GM21619 (cell line): ENCODE results near the gene DYNLRB2.

Experiments used
- ATAC-seq: cut with Tn5 transposase; IDR thresholded peaks from one replicate; pipeline ENCODE4 v1.9.1; 2021; ENCODE audit not compliant: unreplicated experiment

DYNLRB2 gene

DNA sequence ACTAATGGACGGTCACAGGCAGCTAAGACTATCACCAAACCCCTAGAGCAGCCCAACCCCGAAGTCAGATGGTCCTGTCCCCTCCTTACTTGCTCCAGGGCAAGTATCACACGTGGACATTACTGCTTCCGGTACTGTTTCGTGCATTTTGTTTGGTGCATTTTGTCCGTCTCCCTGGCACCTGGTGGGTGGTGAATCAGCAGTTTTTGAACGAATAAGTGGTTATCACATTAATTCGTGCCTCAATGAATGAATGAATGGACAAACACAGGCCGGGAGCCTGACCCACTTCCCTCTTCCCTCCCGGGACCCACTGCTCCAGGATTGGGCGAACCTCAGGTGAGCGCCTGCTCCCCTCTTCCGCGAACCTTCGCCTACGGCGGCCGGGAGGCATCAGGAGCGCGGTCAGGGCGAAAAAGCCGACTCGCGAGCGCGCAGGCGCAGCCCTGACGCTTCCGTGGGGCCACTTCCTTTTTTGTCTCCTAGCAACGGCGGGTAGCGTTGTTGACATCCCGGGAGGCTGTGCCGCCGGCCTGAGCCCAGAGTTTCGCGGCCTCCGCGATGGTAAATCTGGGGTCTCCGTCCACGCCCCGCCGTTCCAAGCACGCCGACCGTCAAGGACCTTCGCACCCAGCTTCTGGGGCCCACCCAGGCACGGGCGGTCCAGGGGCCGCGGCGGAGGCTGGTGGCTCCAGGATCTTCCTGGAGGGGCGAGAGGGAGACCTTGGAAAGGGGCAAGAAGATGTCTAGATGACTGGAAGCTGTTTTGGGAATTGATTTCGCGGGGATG, at the start of gene DYNLRB2:
TSS of gene DYNLRB2 (plus strand) at position 478 of the 790 bp plus-strand sequence. CDS start at position 562, 84 bp downstream.
- ATAC-seq = peak; percentile 94

- ATAC-seq = no peak
Observed at GRCh38 chr16:80500116-80500859, 40.5 kb upstream of the DYNLRB2 start.

- no peak for ATAC-seq
Observed at GRCh38 chr16:80500961-80501525, 39.8 kb upstream of the DYNLRB2 start.

GRCh38 chr16:80503107-80503506, 37.7 kb upstream of the DYNLRB2 start:
- ATAC-seq = no peak

DNA sequence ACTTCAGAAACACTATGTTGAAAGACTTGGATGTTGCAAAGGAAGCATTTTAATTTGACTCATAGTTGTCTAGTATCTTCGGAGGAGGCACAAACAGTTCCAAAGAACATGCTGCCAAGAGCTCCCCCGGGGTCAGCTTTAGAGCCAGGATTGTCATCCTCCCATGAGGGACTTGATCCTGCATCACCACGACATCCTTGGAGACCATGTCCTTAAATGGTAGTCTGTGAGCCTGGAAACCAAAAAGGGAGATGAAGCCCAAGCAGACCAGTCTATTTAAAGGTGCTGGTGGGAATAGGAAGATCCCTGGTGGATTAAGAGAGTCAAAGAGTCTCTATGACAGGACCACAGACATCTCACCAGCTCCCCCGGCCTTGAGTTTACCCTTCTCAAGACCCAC, 33.3 kb upstream of the DYNLRB2 start:
- no peak for ATAC-seq

- no peak for ATAC-seq
Observed at GRCh38 chr16:80509872-80510271, 30.9 kb upstream of the DYNLRB2 start.

DNA sequence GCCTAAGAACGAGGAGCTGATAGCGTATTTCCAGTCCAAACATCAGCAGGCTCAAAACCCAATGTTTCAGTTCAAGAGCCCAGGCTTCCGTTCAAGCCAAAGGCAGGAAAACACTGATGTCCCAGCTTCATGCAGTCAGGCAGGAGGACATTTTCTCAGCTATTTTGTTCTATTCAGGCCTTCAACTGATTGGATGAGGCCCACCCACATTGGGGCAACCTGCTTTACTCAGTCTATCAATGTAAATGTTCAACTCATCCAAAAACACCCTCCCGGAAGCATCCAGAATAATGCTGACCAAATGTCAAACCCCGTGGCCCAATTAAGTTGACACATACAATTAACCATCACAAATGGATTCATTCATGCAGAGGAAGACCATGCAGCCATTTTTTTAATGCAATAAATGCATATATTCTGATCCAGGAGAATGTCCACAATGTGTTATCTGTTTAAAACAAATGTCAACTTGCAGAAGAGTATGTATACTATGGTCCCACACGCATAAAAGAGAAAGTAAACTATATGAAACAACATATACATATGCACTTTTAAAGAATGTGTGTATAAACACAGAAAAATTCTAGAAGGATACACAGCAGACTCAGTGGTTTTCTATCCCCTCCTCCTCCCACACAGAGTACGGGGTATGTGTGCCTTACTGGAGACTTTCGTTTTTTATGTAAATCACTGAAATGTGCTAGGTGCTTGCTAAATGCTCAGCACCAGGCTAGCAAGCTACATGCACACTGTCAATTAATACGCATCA, 28.8 kb upstream of the DYNLRB2 start:
- no peak for ATAC-seq

- no peak for ATAC-seq
Observed at GRCh38 chr16:80512593-80512853, 28.3 kb upstream of the DYNLRB2 start.

DNA sequence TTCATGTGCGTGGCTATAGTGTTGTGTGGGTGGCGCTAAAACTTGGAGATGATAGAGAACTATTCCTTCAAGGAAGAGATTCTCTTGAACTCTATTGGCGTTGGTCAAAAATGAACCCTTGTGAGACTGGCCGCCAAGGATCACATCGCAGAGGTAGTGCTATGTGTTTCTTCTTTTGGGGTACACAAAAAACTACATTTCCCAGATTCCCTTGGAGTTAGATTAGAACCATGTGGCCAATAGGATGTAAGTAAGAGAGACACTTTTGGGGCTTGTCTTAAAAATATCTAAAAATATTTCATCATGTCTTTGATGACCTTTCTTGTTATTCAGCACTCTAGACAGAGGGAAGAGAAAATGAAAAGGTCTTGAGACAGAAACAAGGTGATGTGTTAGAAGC, 25.4 kb upstream of the DYNLRB2 start:
- no peak for ATAC-seq

DNA sequence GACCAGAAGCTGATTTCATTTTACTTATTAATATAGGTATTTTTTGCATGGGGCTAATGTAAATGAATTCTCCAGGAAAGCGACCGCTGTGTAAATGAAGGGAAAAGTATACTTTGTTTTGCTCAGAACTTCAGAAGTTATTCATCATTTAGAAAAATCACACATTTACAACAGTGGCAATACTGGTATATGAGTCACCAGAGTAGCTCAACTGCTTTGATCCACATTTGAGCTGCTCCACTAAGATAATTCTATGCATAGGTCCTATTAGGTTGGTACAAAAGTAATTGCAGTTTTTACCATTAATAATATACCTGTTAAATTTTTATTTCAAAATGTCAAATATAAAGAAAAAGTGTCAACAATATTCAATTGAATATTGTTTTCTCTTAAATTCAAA, 22.9 kb upstream of the DYNLRB2 start:
- ATAC-seq = no peak

- peak; percentile 53 for ATAC-seq
Observed at GRCh38 chr16:80518436-80518835, 22.4 kb upstream of the DYNLRB2 start.

DNA sequence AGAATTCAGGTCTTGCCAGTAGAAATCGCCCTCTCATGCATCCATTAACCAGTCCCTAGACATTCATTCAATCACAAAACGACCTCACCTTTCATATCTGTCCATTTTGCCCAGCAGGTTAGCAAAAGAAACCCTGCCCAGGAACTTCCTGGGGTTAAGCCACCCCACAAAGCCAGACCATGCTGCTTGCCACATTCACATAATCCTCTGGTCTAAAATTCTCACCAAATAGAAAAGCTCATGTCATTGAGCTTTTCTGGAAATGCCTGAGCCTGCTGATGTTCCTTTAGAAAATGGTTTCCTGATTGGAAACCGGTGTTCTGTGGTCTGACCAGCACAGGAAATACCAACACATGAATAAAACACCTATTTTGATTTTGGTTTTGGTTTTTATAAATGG, 21.6 kb upstream of the DYNLRB2 start:
- no peak for ATAC-seq

DNA sequence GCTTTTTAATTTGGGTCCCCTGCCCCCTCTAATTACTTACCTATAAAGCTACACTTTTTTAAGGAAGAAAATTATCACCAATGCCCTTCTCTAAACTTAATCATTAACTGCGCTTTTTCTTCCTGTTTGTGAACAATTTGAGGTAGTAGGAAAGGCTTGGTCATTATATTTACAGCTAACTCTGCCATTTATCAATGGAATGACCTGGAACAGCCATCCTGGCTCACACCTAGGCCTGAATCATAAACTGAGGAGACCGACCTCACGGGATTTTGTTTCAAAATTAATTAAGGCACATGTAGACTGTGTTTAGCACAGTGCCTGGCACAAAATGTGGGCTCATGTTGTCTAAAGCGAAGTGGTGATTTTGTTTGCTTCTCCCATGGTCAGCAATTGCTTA, 15.4 kb upstream of the DYNLRB2 start:
- ATAC-seq = no peak

- ATAC-seq = peak; percentile 75
Observed at GRCh38 chr16:80526418-80527061, 14.3 kb upstream of the DYNLRB2 start.

GRCh38 chr16:80527297-80527696, 13.5 kb upstream of the DYNLRB2 start:
- peak; percentile 60 for ATAC-seq

DNA sequence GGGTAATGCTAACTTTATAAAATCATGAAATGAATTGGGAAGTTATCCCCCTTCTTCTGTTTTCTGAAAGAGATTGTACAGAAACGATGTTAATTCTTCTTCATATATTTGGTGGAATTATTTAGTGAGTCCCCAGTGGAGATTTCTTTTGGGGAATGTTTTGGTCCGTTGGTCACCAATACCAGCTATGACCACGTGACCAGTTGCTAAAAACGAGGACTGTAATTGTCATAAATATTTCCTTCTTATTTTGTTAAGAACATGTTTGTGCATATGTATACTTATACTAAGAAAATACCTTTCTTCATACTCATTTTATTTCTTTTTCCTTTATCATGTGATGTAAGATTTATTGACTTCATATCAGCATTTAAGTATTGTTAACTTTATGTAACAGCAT, 10.3 kb upstream of the DYNLRB2 start:
- no peak for ATAC-seq

DNA sequence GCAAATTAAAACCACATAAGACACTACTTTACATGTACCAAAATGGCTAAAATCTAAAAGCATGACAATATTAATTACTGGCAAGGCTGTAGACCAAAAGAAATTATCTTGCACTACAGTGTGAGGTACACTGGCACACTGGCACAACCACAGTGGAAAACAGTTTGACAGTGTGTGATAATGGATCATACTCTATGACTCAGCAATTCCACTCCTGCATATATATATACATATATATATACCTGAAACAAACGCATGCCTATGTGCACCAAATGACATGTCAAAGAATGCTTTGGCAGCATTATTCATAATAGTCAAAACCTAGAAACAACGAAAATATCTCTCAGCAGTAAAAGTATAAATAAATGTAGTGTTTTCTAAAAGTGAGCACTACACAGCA, 4.6 kb upstream of the DYNLRB2 start:
- no peak for ATAC-seq

DNA sequence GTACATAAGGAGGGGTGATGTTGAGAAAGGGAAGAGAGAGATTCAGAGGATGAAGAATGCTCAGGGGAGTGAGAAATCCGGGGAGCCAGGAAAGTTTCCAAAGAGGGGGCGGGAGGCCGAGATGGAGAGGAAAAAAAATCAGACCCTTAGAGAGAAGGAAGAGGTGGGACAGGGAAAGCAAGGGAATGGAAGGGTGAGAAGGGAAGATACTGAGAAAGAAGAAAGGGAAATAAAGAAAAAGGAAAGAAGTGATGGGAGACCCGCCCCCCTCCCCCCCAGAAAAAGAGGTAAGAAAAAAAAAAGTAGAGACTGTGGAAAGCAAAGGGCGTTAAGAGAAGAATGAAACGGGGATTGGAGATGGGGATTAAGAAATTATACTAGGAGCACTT, 507 bp downstream of the DYNLRB2 start:
- no peak for ATAC-seq

GRCh38 chr16:80543162-80543561, 2.4 kb downstream of the DYNLRB2 start:
- no peak for ATAC-seq

DNA sequence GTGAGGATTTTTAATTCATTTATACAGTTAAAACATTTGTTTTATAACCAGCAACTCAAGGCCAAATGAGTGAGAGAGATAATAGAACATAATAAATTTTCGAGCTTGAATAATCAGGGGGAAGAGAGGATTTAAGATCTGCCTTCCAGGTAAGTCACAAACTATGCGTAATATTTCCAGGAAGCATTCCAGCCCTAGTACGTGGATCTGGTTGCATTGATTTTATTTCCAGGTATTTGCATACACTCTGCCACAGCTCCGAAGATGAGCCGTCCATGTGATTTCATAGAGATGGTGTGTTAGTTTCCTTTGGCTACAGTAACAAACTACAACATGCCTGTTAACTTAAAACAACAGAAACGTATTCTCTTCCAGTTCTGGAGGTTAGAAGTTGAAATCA, 3.5 kb downstream of the DYNLRB2 start:
- no peak for ATAC-seq

GRCh38 chr16:80546249-80546648, 5.5 kb downstream of the DYNLRB2 start:
- ATAC-seq = no peak
